ENCODE results near the gene TBRG4.

The TBRG4 gene

DNA sequence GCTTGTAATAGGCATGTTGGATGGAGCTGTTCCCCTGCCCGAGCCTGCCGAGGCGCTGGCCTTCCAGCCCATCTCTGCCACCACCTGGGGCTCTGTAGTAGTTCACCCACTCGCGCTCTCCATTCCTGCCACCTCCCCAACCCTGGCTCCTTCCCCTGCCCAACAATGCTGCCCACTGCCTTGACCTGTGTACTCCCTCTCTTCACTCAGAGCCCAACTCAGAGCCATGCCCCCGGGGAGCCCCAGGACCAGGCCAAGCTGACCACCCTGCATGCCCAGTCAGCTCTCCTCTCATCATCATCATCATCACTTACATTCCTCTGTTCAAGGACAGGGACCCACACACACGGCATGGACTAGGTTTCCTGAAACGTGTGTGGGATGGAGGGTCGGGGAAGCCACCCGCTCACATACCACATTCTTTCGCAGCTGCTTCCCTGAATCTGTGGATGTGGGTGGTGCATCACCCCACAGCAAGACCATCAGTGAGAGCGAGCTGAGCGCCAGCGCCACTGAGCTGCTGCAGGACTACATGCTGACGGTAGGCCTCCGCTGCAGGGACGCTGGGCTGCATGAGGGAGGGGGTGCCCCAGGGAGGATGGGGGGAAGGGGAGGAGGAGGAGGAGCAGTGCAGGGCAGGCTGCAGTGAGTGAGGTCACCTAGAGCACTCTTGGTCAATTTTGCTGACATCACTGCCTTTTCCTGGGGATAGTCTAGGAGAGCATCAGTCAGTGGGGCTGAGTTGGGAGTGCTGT is 38.3 kb downstream of the TBRG4 start:
- DNase-seq, result no peak

DNA sequence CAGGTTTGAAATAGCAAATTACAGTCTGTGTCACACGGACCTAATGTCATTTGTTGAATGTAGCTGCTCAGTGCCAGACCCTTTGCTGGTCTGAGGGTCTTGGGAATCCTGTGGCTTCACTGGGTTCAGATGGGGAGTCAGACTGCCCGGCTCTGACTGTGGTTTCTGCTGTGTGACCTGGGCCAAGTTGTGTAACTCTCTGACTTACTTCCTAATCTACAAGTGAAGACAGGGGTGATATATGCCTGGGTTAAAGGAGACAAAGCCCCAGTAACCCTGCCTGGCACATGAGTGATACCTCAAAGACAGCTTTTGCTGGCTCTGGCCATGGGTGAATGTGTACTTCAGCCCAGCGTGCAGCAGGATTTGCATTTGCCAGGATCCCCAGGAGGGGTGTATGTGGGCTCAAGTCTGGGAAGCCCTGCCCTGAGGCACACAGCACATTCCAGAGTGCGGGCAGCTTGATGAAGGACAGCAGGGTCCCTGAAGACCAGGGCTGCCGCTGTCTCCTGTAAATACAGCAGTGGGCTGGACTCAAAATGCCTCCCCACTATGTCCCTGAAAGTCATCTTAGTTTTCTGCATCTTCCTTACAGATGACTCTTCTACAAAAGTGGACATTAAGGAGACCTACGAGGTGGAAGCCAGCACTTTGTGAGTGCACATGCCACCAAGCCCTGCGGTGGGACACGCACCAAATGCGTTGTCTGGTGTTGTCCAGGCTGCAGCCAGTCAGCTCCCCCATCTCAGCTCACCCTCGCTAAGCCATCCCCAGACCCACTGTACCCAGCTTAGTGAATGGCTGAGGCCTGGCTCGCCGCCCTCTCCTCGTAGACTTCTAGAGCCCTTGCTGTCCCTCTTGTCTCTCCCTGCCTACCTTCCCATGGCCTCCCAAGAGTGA is 39.1 kb downstream of the TBRG4 start:
- DNase-seq, result no peak

GRCh38 chr7:45071528-45071927 is 40.0 kb downstream of the TBRG4 start:
- DNase-seq, result no peak

DNA sequence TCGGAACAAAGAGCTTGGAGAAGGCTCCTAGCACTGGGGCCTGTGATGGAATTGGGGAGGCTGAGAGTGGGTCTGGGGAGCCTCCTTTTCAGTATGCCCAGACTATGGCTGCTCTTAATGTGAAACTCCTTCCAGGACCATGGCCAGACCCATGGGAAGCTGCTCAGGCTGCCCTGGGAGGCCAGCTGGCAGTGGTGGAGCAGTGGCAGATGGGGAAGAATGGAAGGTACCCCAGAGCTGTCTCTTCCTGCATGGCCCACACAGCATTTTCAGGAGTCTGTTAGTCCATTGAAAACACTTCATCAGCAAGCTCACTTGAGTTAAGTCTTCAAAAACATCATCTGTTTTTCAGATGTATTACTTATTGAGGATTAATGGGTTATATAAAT is 41.2 kb downstream of the TBRG4 start:
- no peak for DNase-seq

- DNase-seq, result no peak
Observed at GRCh38 chr7:45069444-45070253, 41.8 kb downstream of the TBRG4 start.

GRCh38 chr7:45068236-45069023 is 43.1 kb downstream of the TBRG4 start:
- DNase-seq, result no peak

- DNase-seq, result no peak
Observed at GRCh38 chr7:45067582-45067981, 43.9 kb downstream of the TBRG4 start.

- no peak for DNase-seq
Observed at GRCh38 chr7:45066409-45066808, 45.1 kb downstream of the TBRG4 start.

DNA sequence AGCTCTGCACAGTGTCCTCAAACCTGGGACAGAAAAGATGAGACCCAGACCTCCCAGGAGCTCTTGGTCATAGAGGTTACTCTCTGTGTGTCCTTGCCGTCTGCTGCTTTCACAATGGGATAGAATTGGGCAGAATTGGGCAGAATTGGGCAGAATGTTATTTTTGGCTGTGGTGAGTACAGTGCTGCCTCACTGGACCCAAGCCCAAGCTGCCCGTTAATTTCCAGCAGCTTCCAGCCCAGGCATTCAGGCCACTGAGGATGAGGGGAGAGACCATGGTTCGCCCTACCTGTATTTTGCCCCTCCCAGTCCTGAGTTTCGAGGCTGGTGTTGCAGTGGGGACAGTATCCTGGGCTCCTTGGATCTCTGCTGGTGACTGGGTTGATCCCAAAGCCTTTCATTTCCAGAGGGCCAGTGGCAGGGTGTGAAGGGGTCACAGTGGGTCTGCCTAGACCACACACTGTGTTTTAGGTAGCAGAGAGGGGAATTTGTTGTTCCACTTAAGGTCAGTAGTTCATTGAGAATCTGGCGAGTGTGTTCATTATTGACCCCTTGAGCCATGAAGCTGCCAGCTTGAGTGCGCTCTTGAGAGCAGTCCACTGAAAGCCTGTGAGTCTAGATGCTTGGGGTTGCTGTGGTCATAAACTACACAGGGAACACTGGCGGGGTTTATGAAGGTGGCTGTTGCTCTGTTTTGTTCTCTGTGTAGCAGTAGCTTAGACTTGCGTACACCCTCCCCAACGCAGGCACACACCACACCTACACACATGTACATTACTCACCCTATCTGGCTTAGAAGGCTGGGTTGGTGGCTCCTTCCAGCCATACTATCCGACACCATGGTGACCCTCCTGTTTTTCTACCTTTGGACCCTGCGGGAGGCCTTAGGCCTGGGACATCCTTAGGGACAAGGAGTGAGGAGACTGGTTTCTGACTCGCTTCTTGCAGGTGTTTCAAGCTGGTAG is 46.2 kb downstream of the TBRG4 start:
- DNase-seq, result no peak

- no peak for DNase-seq
Observed at GRCh38 chr7:45064047-45064725, 47.3 kb downstream of the TBRG4 start.

DNA sequence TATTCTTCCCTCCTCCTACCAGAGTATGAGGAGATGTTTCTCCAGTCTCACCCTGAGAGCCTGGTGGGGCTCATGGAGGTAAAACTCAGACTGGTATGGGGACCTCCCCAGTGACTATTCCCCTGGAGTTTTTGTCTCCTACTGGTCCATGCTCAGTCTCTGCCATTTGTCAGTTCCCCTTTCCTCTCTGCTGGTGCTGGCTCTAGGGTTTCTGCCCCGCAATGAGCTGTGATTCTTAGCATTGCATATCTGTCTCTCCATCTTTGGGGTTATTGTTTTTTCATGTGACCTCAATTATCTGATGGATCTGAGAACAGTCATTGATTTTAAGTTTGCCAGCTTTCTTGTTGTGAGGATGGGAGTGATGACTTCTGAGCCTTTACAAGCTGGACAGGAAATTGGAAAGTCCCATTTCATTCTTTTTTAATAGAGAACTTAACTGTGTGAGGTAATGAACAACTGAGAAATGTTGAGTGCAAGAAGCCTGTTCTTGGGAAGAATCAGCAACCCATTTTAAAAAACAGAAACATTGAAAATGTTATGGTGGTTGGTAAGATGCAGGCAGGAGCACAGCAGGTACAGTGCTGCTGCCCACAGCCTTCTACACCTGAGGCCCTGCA is 49.6 kb downstream of the TBRG4 start:
- no peak for DNase-seq

- no peak for DNase-seq
Observed at GRCh38 chr7:45061352-45061751, 50.1 kb downstream of the TBRG4 start.

DNA sequence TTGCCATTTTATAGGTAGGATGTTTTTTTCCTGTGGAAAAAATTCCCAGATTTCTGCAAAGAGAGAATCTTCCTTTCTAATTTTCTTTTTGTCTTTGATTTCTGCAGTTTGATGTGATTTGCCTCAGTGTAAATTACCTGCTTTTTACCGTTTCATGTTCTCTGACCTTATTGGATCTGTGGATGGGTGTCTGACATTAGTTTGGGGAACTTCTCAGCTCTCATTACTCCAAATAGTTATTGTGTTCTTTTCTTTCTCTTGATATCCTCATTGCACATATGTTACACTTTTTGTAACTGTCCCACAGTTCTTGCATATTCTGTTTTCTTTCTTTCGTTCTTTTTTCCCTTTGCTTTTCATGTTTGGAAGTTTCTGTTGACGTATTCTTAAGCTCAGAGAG is 51.2 kb downstream of the TBRG4 start:
- DNase-seq, result no peak

GRCh38 chr7:45057878-45058277 is 53.6 kb downstream of the TBRG4 start:
- DNase-seq, result no peak

- no peak for DNase-seq
Observed at GRCh38 chr7:45055594-45056219, 55.8 kb downstream of the TBRG4 start.

DNA sequence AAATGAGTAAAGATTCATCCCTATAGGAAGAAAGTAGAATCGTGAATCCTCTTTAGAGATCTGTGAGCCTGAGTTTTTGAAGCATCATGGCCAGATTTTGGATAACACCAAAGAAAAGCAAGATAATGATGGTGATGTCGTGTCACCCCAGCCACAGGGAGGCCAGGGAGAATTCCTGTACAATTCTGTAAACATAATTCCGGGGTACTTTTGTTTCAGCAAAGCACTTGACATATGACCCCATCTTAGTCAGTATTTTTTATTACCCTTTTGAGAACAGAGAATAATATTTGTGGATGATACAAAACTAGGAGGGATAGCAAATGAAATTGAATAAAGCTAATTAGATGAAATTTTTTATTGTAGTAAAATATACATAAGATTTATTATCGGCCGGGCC is 56.5 kb downstream of the TBRG4 start:
- no peak for DNase-seq

- no peak for DNase-seq
Observed at GRCh38 chr7:45054442-45054841, 57.1 kb downstream of the TBRG4 start.

- no peak for DNase-seq
Observed at GRCh38 chr7:45053941-45054340, 57.6 kb downstream of the TBRG4 start.

- no peak for DNase-seq
Observed at GRCh38 chr7:45053401-45053800, 58.1 kb downstream of the TBRG4 start.

DNA sequence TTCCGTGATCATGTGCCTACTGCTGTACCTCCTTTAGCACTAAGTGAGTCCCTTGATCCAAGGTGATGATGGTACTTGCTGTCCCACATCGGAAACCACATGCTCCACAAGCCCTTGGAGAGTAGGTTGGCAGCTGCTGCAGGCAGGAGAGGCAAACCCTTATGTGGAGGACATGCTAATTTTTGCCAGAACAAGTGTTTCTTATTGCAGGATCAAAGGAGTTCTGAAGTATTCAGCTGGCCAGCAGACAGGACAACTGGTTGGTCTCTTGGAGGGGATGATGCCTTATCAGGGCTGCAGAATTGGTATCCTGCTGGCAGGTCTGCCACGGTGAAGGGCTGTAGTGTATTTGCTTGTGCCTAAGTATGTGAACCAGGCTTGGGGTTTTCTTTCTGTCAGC is 59.5 kb downstream of the TBRG4 start:
- peak; percentile 73 for DNase-seq

Data from NCI-H510A treated with DMSO at 0.1 percent for 48 hours (cell line).